ENCODE results near the gene EIF3I.

The EIF3I gene

GRCh38 chr1:32266921-32267591, 44.8 kb downstream of the EIF3I start:
- no peak for DNase-seq (ENCODE audit: low spot score)

GRCh38 chr1:32269744-32270143, 47.5 kb downstream of the EIF3I start:
- DNase-seq (ENCODE audit: low spot score): no peak

- no peak for DNase-seq (ENCODE audit: low spot score)
These were observed 50.6 kb downstream of the EIF3I start for GRCh38 chr1:32272557-32273390.

GRCh38 chr1:32273391-32274208, 51.4 kb downstream of the EIF3I start:
- DNase-seq (ENCODE audit: low spot score): peak; percentile 87

GRCh38 chr1:32274646-32275340, 52.6 kb downstream of the EIF3I start:
- no peak for DNase-seq (ENCODE audit: low spot score)

GRCh38 chr1:32275424-32275823, 53.2 kb downstream of the EIF3I start:
- no peak for DNase-seq (ENCODE audit: low spot score)

GRCh38 chr1:32276032-32276782, 54.0 kb downstream of the EIF3I start:
- no peak for DNase-seq (ENCODE audit: low spot score)
